Endothelial cell of umbilical vein (primary cell): ENCODE results near the gene TMEM183A. TPM values are rescaled to one million over a fixed set of nuclear protein-coding genes. Genes with fewer than 3 reads are reported as not detected.

Experiments used
- BruUV-seq: library from RNA; stranded (reverse); fragments of 400-500 nt; replicated peaks from 2 replicates; lab custom pipeline; 2021; lab: Mats Ljungman, UMichigan
- CTCF ChIA-PET: fragments of 300-600, 350-600 bp; sonication (Branson Sonifier 250); formaldehyde crosslinking; loops from one replicate; lab custom pipeline; 2021; ENCODE audit warnings: antibody characterized with exemption, inconsistent platforms; lab: Charles Lee
- POLR2A ChIA-PET: fragments of 300-600, 350-600 bp; sonication (Branson Sonifier 250); formaldehyde crosslinking; loops from one replicate; lab custom pipeline; 2021; ENCODE audit warnings: antibody characterized with exemption, inconsistent platforms; lab: Charles Lee
- DNase-seq: peaks from one replicate; pipeline ENCODE4 v3.0.0-alpha.2; 2011; ENCODE audit warnings: low read depth, low spot score
- FAIRE-seq: peaks from 2 replicates; lab custom pipeline; 2011; peaks lifted over from hg19 to GRCh38; lab: Jason Lieb, UNC
- H2AFZ ChIP-seq: 2 replicates; pipeline ENCODE4 v1.6.0; 2012; ENCODE audit warnings: low read depth, low read length, control low read depth, inconsistent platforms
- H3K27ac ChIP-seq: 2 replicates; pipeline ENCODE4 v1.5.1; 2011; ENCODE audit warnings: low read depth, mild to moderate bottlenecking, control low read depth, low read length, moderate library complexity; ENCODE audit not compliant: insufficient read depth
- H3K27me3 ChIP-seq, 2 experiments: 2 replicates each; pipeline versions ENCODE4 v1.6.0 to v1.6.1; 2011; ENCODE audit warnings: low read length in 2 of 2, mixed read lengths in 1 of 2; ENCODE audit not compliant: control insufficient read depth in 2 of 2, insufficient read depth in 2 of 2
- H3K36me3 ChIP-seq, 2 experiments: 2 replicates in 1 of 2; 3 replicates in 1 of 2; pipeline ENCODE4 v1.5.1; 2011; ENCODE audit warnings: low read length in 2 of 2, mild to moderate bottlenecking in 1 of 2, moderate library complexity in 1 of 2; ENCODE audit not compliant: control insufficient read depth in 2 of 2, insufficient read depth in 2 of 2; ENCODE audit errors: extremely low read depth in 1 of 2
- H3K4me1 ChIP-seq: 3 replicates; pipeline ENCODE4 v1.5.1; 2011; ENCODE audit warnings: mild to moderate bottlenecking, low read length; ENCODE audit not compliant: control insufficient read depth, insufficient read depth; ENCODE audit errors: extremely low read depth
- H3K4me2 ChIP-seq: 2 replicates; pipeline ENCODE4 v1.6.1; 2011; ENCODE audit warnings: low read length, control low read depth, mixed read lengths; ENCODE audit not compliant: insufficient read depth
- H3K4me3 ChIP-seq, 3 experiments: fragments of 200-600 bp in 1 of 3; sonication (generic), shearing (Covaris generic) in 1 of 3; replicated peaks in 1 of 3; 2 replicates each; pipeline ENCODE4 v1.5.1; 2011 to 2016; ENCODE audit warnings: control low read depth in 3 of 3, low read length in 3 of 3, mild to moderate bottlenecking in 2 of 3, inconsistent platforms in 1 of 3, low read depth in 1 of 3, moderate library complexity in 1 of 3; ENCODE audit not compliant: insufficient read depth in 1 of 3
- H3K79me2 ChIP-seq: 2 replicates; pipeline ENCODE4 v1.6.0; 2012; ENCODE audit warnings: low read length, inconsistent platforms; ENCODE audit not compliant: control insufficient read depth, insufficient read depth
- H3K9ac ChIP-seq: replicated peaks from 2 replicates; pipeline ENCODE3; 2011; ENCODE audit warnings: low read length, control low read depth; ENCODE audit not compliant: insufficient read depth; ENCODE audit errors: extremely low read depth
- H3K9me1 ChIP-seq: replicated peaks from 3 replicates; pipeline ENCODE4 v1.6.0; 2011; ENCODE audit warnings: mild to moderate bottlenecking, low read length; ENCODE audit not compliant: control insufficient read depth, insufficient read depth; ENCODE audit errors: extremely low read depth
- H3K9me3 ChIP-seq: replicated peaks from 2 replicates; pipeline ENCODE4 v1.5.1; 2012; ENCODE audit warnings: low read length, inconsistent platforms; ENCODE audit not compliant: control insufficient read depth, insufficient read depth
- H4K20me1 ChIP-seq: replicated peaks from 2 replicates; pipeline ENCODE3; 2011; ENCODE audit warnings: mild to moderate bottlenecking, low read length; ENCODE audit not compliant: control insufficient read depth, insufficient read depth; ENCODE audit errors: extremely low read depth
- EZH2 ChIP-seq: IDR thresholded peaks from 2 replicates; pipeline ENCODE4 v1.6.1; 2012; ENCODE audit warnings: borderline replicate concordance, low read depth, mild to moderate bottlenecking, moderate library complexity, low read length, inconsistent platforms; ENCODE audit not compliant: severe bottlenecking
- FOS ChIP-seq: IDR thresholded peaks from 2 replicates; pipeline ENCODE4 v1.6.1; 2011; ENCODE audit warnings: mild to moderate bottlenecking, low read length, moderate library complexity, borderline replicate concordance; ENCODE audit not compliant: insufficient read depth
- GATA2 ChIP-seq: IDR thresholded peaks from 2 replicates; pipeline ENCODE4 v1.7.0; 2011; ENCODE audit warnings: low read depth, mild to moderate bottlenecking, moderate library complexity, mixed read lengths, low read length; ENCODE audit not compliant: insufficient read length, insufficient read depth
- JUN ChIP-seq: IDR thresholded peaks from 2 replicates; pipeline ENCODE4 v1.6.1; 2011; ENCODE audit warnings: borderline replicate concordance, low read depth; ENCODE audit not compliant: insufficient read length, insufficient read depth
- MYC ChIP-seq: IDR thresholded peaks from one replicate; pipeline ENCODE4 v1.6.1; 2011; ENCODE audit warnings: mild to moderate bottlenecking, low read depth, low read length
- POLR2A ChIP-seq: IDR thresholded peaks from 2 replicates; pipeline ENCODE4 v1.6.1; 2012; ENCODE audit warnings: low read depth, mild to moderate bottlenecking, control low read depth, low read length
- POLR2AphosphoS5 ChIP-seq: IDR thresholded peaks from 2 replicates; pipeline ENCODE4 v1.6.1; 2012; ENCODE audit warnings: low read depth, mild to moderate bottlenecking, control low read depth, low read length, moderate library complexity; ENCODE audit not compliant: insufficient read depth
- dilution Hi-C: fragments of 300-500 bp; cut with MboI; formaldehyde crosslinking; loops from one replicate; pipeline ENCODE4 v1.15.0; 2019; ENCODE audit warnings: low sequenced_read_pairs; ENCODE audit not compliant: extremely low pct_ligation_motif_present
- intact Hi-C: fragments of 100-400 bp; cut with micrococcal nuclease; formaldehyde crosslinking; loops from one replicate; pipeline ENCODE4 v1.10.0; 2022
- polyA plus RNA-seq, 4 experiments: library from polyadenylated mRNA; depleted of rRNA in 3 of 4; stranded (reverse) in 3 of 4; unstranded in 1 of 4; fragments of >200 nt; gene quantifications; 2 replicates each; pipeline versions ENCODE4 v1.2.1 to v1.2.3, GENCODE V29; 2011 to 2012; ENCODE audit warnings: missing spikeins in 1 of 4
- total RNA-seq: library from RNA; stranded (reverse); gene quantifications from 2 replicates; pipeline ENCODE4 v1.2.3, GENCODE V29; 2021
- TF ChIP-seq, protein P1 (sequence below): IDR thresholded peaks from 2 replicates; pipeline ENCODE4 v1.6.1; 2011; ENCODE audit not compliant: insufficient read depth, insufficient read length
- TF ChIP-seq, protein P2 (sequence below), 2 donors: IDR thresholded peaks; 1 replicate in 1 of 2; 2 replicates in 1 of 2; pipeline ENCODE4 v1.5.1; 2011; ENCODE audit warnings: low read length in 2 of 2, mild to moderate bottlenecking in 2 of 2, moderate library complexity in 2 of 2, control low read depth in 1 of 2, inconsistent platforms in 1 of 2, low read depth in 1 of 2; ENCODE audit not compliant: insufficient read depth in 1 of 2; ENCODE audit errors: extremely low read depth in 1 of 2

The TMEM183A gene
- total and polyA plus RNA-seq, 2 donors (not counting 3 experiments of a cell fraction or from before 2014, with no cell fraction given) = 59.4 to 110 TPM

DNA sequence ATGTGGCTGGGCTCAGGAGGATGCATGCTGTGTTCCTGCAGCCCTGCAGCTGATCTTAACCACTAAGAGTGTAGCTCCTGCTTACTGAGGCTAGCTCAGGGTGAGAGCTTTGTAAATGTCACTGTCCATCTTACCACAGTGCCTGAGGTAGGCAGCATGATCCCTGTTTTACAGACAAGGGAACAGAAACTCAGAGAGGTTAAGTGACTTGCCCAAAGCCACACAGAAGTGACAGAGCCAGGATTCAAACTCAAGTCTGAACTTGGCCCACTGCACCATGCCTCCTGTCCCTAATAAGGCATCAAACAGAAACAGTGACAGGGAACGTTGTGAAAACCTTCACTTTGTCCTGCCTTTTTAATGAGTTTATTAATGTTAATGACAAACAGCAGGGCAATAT, 47.0 kb downstream of the TMEM183A start:
- Histone ChIP-seq H4K20me1 (no peaks in the 10 kb centered on the region), H3K27me3 (peaks cover 0 to 5% of the 10 kb centered on the region in 2 experiments), H3K4me1 (no peaks in the 10 kb centered on the region), H3K27ac (no peak overlapping the region), H3K4me3 (no peak overlapping the region), H3K9me3 (no peaks in the 10 kb centered on the region), H3K9me1 (no peaks in the 10 kb centered on the region), H3K9ac (no peak overlapping the region), H2AFZ (no peak overlapping the region), H3K4me2 (no peak overlapping the region), H3K79me2 (no peaks in the 10 kb centered on the region), H3K36me3 (no peaks in the 10 kb centered on the region)
- intact Hi-C loops = no loop called here
- dilution Hi-C loops = no loop called here
- no TSS peak for BruUV-seq
- DNase-seq (no peak), FAIRE-seq (no peak)
- TF ChIP-seq FOS = no peak
- no peak for TF ChIP-seq POLR2A
- TF ChIP-seq GATA2 = no peak
- TF ChIP-seq, protein P1, sequence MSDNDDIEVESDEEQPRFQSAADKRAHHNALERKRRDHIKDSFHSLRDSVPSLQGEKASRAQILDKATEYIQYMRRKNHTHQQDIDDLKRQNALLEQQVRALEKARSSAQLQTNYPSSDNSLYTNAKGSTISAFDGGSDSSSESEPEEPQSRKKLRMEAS = no peak
- TF ChIP-seq POLR2AphosphoS5 = no peak
- no peak for TF ChIP-seq EZH2
- TF ChIP-seq, protein P2, sequence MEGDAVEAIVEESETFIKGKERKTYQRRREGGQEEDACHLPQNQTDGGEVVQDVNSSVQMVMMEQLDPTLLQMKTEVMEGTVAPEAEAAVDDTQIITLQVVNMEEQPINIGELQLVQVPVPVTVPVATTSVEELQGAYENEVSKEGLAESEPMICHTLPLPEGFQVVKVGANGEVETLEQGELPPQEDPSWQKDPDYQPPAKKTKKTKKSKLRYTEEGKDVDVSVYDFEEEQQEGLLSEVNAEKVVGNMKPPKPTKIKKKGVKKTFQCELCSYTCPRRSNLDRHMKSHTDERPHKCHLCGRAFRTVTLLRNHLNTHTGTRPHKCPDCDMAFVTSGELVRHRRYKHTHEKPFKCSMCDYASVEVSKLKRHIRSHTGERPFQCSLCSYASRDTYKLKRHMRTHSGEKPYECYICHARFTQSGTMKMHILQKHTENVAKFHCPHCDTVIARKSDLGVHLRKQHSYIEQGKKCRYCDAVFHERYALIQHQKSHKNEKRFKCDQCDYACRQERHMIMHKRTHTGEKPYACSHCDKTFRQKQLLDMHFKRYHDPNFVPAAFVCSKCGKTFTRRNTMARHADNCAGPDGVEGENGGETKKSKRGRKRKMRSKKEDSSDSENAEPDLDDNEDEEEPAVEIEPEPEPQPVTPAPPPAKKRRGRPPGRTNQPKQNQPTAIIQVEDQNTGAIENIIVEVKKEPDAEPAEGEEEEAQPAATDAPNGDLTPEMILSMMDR (IDR thresholded peaks at IDR 0.05; ENCODE audit: extremely low read depth in 1 of 2, insufficient read depth in 1 of 2, low read depth in 1 of 2, low read length in 2 of 2) = no peak
- no peak for TF ChIP-seq MYC
- TF ChIP-seq JUN = no peak
- POLR2A ChIA-PET = interaction anchor here (0.6 kb wide), 1 partner anchor 88 kb away, joined by 4 read pairs; no protein-coding TSS in a partner anchor
- CTCF ChIA-PET = interaction anchor here (0.8 to 7.5 kb wide), 4 partner anchors 12 to 213 kb away, joined by 5 to 33 read pairs (median 8); no protein-coding TSS in a partner anchor
